Measurements from ENCODE around the gene CFAP410. TPM values are rescaled to one million over a fixed set of nuclear protein-coding genes. Genes with fewer than 3 reads are reported as not detected.

Gene CFAP410
- total RNA-seq, 1 experiment from 2014 or later = 10.1 TPM

DNA sequence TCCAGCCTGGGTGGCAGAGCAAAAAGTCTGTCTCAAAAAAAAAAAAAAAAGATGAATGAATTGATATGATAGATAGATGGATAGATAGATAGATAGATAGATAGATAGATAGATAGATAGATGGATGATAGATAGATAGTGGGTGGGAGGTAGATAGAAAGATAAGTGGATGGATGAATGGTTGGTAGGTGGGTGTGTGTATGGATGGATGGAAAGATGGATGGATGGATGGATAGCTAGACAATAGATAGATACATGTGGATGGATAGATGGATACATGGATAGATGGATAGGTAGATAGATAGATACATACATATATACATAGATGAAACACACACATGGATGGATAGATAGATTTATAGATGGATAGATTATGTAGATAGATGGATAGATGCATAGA is 42.7 kb upstream of the CFAP410 start:
- Mint-ChIP-seq H3K4me3 (ENCODE audit: unreplicated experiment) (no peak overlapping the region), H3K27me3 (ENCODE audit: insufficient read depth, unreplicated experiment) (peaks cover 14% of the 10 kb centered on the region), H3K4me1 (ENCODE audit: insufficient read depth, unreplicated experiment) (no peaks in the 10 kb centered on the region), H3K9me3 (ENCODE audit: unreplicated experiment) (peaks cover 10% of the 10 kb centered on the region), H3K36me3 (ENCODE audit: insufficient read depth, unreplicated experiment) (peaks cover 6% of the 10 kb centered on the region), H3K27ac (ENCODE audit: low read depth, unreplicated experiment) (no peak overlapping the region)
- TF ChIP-seq, protein P1, sequence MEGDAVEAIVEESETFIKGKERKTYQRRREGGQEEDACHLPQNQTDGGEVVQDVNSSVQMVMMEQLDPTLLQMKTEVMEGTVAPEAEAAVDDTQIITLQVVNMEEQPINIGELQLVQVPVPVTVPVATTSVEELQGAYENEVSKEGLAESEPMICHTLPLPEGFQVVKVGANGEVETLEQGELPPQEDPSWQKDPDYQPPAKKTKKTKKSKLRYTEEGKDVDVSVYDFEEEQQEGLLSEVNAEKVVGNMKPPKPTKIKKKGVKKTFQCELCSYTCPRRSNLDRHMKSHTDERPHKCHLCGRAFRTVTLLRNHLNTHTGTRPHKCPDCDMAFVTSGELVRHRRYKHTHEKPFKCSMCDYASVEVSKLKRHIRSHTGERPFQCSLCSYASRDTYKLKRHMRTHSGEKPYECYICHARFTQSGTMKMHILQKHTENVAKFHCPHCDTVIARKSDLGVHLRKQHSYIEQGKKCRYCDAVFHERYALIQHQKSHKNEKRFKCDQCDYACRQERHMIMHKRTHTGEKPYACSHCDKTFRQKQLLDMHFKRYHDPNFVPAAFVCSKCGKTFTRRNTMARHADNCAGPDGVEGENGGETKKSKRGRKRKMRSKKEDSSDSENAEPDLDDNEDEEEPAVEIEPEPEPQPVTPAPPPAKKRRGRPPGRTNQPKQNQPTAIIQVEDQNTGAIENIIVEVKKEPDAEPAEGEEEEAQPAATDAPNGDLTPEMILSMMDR (IDR thresholded peaks at IDR 0.05; ENCODE audit: unreplicated experiment) = no peak
- ChIA-PET POLR2A (no interaction called here), CTCF (no interaction called here)
- intact Hi-C loops (cut with micrococcal nuclease) = no loop called here
- DNase-seq (ENCODE audit: unreplicated experiment) = no peak
- BruUV-seq (replicated peaks) = no TSS peak

DNA sequence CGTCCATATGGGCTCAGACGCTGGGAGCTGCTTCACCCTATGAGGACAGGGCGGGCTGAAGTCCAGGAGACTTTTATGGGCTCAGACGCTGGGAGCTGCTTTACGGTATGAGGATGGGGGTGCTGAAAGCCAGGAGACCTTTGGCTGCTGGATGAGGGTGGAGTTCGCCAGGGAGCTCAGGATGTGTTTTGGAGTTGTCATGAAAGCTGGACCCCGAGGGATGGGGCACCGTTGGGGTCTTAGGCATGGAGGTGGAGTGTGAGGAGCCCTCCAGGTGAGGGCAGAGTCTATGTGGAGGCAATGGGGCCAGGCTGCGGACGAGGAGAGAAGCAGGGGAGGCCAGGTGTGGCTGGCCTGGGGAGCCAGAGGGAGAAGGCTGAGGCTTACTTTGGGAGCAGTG is 41.7 kb upstream of the CFAP410 start:
- H3K9me3 Mint-ChIP-seq (ENCODE audit: unreplicated experiment) = peaks cover 10% of the 10 kb centered on the region
- BruUV-seq (replicated peaks) = no TSS peak
- no peak overlapping the region for H3K4me3 Mint-ChIP-seq (ENCODE audit: unreplicated experiment)
- peaks cover 24% of the 10 kb centered on the region for H3K27me3 Mint-ChIP-seq (ENCODE audit: insufficient read depth, unreplicated experiment)
- intact Hi-C loops (cut with micrococcal nuclease) = no loop called here
- no peak overlapping the region for H3K27ac Mint-ChIP-seq (ENCODE audit: low read depth, unreplicated experiment)
- H3K36me3 Mint-ChIP-seq (ENCODE audit: insufficient read depth, unreplicated experiment) = peaks cover 6% of the 10 kb centered on the region
- no peak for DNase-seq (ENCODE audit: unreplicated experiment)
- POLR2A ChIA-PET = no interaction called here
- TF ChIP-seq, protein P1 (IDR thresholded peaks at IDR 0.05; ENCODE audit: unreplicated experiment) = no peak
- CTCF ChIA-PET = interaction anchor here (0.6 kb wide), 2 partner anchors 302 to 1787 kb away, joined by 3 to 4 read pairs; no protein-coding TSS in a partner anchor
- no peaks in the 10 kb centered on the region for H3K4me1 Mint-ChIP-seq (ENCODE audit: insufficient read depth, unreplicated experiment)

DNA sequence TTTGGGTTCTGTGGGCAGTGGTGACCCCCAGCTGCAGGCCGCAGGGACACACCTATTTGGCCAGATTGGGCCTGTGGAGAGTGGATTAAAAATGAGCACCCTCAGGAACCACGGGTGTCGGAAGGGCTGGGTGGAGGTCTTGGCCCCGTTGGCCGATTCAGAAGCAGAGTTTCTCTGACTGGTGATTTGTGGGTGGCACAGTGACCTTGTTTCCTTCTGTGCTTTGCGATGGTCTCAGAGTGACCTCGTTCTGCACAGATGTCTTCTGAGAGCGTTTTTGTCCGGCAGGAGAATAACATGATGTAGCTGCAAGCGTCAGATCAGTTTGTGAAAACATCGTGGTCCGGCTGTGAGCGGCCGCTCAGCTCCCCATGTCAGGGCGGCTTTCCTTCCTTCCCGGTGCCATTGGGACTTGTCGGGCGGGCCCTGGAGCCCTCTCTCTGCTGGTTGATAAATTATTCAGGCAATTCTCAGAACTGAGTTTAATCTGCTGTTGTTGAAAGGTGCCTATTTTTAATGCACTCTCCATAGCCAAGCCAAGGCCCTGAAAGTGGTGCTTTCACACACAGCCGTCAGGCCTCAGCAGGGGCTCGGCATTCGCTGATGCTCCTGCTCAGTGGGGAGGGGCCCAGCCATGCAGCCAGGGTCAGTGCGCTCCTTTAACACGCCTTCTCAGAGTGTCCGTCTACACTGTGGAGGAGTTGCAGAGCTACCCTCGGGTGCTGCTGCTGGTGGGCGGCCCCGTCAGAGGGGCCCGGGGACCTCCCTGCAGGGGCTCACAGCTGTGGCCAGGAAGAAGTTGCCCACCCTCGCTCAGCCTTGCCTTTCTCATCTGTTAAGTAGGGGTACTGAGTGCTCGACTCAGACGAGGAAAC is 41.0 kb upstream of the CFAP410 start:
- H3K4me3 Mint-ChIP-seq (ENCODE audit: unreplicated experiment) = no peak overlapping the region
- TF ChIP-seq, protein P1 (IDR thresholded peaks at IDR 0.05; ENCODE audit: unreplicated experiment) = no peak
- ChIA-PET CTCF (interaction anchor here (0.6 kb wide), 1 partner anchor 1786 kb away, joined by 4 read pairs; no protein-coding TSS in a partner anchor), POLR2A (no interaction called here)
- intact Hi-C loops (cut with micrococcal nuclease) = no loop called here
- no peak for DNase-seq (ENCODE audit: unreplicated experiment)
- H3K9me3 Mint-ChIP-seq (ENCODE audit: unreplicated experiment) = peaks cover 10% of the 10 kb centered on the region
- no TSS peak for BruUV-seq (replicated peaks)
- peaks cover 6% of the 10 kb centered on the region for H3K36me3 Mint-ChIP-seq (ENCODE audit: insufficient read depth, unreplicated experiment)
- no peak overlapping the region for H3K27ac Mint-ChIP-seq (ENCODE audit: low read depth, unreplicated experiment)
- peaks cover 30% of the 10 kb centered on the region for H3K27me3 Mint-ChIP-seq (ENCODE audit: insufficient read depth, unreplicated experiment)
- H3K4me1 Mint-ChIP-seq (ENCODE audit: insufficient read depth, unreplicated experiment) = no peaks in the 10 kb centered on the region

DNA sequence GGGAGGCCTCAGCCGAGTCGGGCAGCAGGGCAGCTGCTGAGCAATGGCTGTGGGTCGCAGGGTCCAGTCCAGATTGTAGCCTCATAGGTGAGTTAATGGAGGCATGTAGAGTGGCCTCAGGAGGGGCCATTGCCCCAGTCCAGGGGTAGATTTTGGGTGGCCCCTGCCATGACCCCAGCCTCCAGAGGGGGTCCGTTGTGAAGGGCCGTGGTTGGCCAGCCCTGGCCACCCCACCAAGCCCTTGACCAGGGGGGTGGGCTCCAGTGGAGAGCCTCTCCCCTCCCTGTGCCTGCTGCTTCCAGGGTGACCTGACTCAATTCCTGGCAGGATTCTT is 40.3 kb upstream of the CFAP410 start:
- intact Hi-C loops (cut with micrococcal nuclease) = no loop called here
- no TSS peak for BruUV-seq (replicated peaks)
- no peak for DNase-seq (ENCODE audit: unreplicated experiment)
- H3K27me3 Mint-ChIP-seq (ENCODE audit: insufficient read depth, unreplicated experiment) = peaks cover 34% of the 10 kb centered on the region
- H3K4me1 Mint-ChIP-seq (ENCODE audit: insufficient read depth, unreplicated experiment) = no peaks in the 10 kb centered on the region
- ChIA-PET CTCF (no interaction called here), POLR2A (no interaction called here)
- H3K9me3 Mint-ChIP-seq (ENCODE audit: unreplicated experiment) = peaks cover 10% of the 10 kb centered on the region
- H3K36me3 Mint-ChIP-seq (ENCODE audit: insufficient read depth, unreplicated experiment) = peaks cover 6% of the 10 kb centered on the region
- no peak overlapping the region for H3K4me3 Mint-ChIP-seq (ENCODE audit: unreplicated experiment)
- TF ChIP-seq, protein P1 (IDR thresholded peaks at IDR 0.05; ENCODE audit: unreplicated experiment) = no peak
- no peak overlapping the region for H3K27ac Mint-ChIP-seq (ENCODE audit: low read depth, unreplicated experiment)

Data from MCF 10A (cell line).